NCI-H2196 (cell line): ENCODE data around the gene HBD.

Source experiments
- DNase-seq: peaks from one replicate; lab custom pipeline; 2025; ENCODE audit not compliant: unreplicated experiment; lab: John Stamatoyannopoulos, UW

Gene HBD

DNA sequence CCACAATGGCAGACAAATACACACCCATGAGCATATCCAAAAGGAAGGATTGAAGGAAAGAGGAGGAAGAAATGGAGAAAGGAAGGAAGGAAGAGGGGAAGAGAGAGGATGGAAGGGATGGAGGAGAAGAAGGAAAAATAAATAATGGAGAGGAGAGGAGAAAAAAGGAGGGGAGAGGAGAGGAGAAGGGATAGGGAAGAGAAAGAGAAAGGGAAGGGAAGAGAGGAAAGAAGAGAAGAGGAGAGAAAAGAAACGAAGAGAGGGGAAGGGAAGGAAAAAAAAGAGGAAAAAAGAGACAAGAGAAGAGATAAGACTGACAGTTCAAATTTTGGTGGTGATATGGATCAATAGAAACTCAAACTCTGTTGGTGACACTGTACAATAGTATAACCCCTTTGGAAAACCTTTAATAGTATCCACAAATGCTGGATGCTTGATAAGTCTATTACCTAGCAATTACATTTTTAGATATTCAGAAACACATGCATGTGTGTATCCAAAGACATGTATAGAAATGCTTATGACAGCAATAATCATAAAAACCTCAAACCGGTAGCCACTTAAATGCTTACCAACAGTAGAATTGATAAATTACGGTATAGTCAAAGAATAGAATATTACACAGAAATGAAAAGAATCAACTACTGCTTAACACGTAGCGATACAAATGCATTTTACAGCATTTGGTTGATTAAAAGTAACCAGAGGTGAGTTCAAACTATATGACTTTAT, 1.2 kb upstream of the HBD start:
- no peak for DNase-seq

DNA sequence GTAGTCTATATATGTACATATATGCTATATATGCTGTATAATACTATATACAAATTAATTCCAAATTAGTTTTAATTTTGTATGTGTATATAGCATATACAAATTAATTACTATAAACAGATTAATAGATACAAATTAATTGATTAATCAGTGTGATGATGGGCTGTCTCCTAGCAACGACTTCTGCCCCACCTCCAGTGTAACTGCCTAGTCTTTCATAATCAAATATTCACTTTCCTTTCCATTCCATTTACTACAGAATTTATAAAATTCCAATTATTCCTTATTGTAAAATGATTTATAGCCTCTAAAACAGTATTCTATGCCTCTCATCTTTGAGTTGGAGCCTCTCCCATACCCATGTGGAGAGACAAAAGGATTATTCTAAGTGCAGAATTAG, 976 bp downstream of the HBD start:
- DNase-seq = no peak

DNA sequence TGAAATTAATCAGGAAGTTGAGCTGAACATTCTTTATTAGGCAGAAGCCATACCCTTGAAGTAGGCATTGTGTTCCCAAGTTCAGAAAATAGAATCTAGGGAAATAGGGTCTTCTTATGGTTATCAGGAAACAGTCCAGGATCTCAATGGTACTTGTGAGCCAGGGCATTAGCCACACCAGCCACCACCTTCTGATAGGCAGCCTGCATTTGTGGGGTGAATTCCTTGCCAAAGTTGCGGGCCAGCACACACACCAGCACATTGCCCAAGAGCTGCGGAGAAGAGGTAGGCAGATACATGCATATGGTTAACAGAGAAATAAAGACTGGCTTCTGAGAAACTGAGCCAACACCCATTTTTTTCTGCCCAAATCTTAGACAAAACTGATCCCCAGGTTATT, 1.5 kb downstream of the HBD start:
- DNase-seq = no peak

- DNase-seq = no peak
These were observed 2.1 kb downstream of the HBD start for GRCh38 chr11:5232176-5232575.

DNA sequence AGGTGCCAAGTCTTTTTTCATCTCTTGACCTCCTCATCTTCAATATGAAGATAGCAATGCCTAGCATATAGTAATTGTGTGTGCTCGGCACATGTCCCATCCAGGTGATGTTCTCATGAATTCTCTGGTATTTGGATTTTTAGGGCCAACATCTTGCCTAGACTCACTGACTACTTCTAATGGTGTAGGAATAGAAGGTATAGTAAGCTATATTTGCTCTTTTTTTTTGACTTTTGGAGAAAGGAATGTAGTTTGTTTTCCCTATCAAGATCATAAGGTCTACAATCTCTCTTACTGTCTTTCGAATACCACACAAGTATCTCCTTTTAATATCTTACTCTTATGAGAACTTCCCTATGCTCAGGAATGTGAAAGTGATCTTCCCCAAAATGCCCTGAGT, 3.2 kb downstream of the HBD start:
- no peak for DNase-seq

- DNase-seq = no peak
These were observed 4.0 kb downstream of the HBD start for GRCh38 chr11:5230266-5230665.

DNA sequence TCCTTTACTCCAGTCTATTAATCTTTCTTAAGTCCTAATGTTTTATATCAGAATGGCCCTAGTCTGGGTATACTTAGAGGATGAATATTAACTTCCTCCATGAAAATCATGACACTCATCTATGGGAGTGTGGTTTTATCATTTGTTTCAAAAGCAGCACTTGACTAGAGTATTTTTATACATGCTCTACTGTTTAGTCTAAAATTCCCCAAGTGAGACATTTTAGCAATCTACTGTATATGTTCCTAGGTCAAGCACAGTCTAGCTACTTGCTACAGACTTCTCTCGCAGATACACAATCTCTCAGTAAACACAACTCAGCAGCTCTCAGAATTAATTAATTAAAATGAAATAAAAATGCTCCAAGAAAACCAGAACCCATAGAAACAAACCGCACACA, 4.5 kb downstream of the HBD start:
- DNase-seq = no peak

GRCh38 chr11:5229356-5229755, 4.9 kb downstream of the HBD start:
- DNase-seq = no peak

GRCh38 chr11:5228124-5228523, 6.2 kb downstream of the HBD start:
- no peak for DNase-seq

DNA sequence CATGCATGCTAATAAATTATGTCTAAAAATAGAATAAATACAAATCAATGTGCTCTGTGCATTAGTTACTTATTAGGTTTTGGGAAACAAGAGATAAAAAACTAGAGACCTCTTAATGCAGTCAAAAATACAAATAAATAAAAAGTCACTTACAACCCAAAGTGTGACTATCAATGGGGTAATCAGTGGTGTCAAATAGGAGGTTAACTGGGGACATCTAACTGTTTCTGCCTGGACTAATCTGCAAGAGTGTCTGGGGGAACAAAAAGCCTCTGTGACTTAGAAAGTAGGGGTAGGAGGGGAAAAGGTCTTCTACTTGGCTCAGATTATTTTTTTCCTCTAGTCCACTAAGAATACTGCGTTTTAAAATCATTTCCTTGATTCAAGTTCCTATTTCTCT, 6.6 kb downstream of the HBD start:
- DNase-seq = no peak

- no peak for DNase-seq
These were observed 7.5 kb downstream of the HBD start, which contains the start of gene HBB for GRCh38 chr11:5226732-5227310. Gene HBB (minus strand): TSS chr11:5227071. CDS start chr11:5227021, 50 bp downstream.

GRCh38 chr11:5225480-5225871, 8.8 kb downstream of the HBD start:
- DNase-seq = no peak

- DNase-seq = no peak
These were observed 9.5 kb downstream of the HBD start for GRCh38 chr11:5224538-5225479.

DNA sequence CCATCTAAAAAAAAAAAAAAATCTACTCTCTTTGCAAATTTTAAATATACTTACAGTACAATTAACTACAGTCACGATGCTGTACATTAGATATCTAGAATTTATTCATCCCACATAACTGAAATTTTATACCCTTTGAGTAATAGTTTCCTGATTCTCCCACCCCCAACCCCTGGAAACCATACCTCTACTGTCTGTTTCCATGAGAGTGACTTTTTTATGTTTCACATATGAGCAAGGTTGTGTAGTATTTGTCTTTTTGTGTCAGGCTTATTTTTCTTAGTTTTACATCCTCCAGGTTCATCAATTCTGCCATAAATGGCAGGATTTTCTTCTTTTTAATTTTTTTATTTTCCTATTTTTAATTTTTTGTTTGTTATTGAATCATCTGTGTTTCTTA, 10.6 kb downstream of the HBD start:
- no peak for DNase-seq

- DNase-seq = no peak
These were observed 11.1 kb downstream of the HBD start for GRCh38 chr11:5223146-5223545.

DNA sequence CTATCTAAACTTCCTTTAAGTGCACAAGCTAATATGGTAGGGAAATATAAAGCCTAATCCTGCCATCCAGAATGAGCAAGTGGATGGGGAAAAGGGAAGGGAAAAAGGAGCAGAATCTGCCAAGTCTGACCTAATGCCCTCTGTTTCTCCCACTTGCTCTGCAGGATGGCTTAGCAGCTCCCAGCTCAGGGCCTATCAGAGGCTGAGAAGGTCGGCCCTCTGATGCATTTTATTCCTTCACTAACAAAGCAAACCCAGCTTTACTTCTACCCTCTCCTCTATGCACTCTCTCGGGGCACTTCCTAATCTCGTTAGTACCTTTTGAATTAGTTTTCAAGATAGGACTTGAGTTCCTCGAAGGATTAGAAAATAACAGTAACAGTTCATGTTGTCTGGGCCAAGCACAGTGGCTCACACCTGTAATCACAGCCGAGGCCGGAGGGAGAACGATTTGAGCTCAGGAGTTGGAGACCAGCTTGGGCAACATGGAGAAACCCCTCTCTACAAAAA, 23.9 kb downstream of the HBD start:
- DNase-seq = no peak

DNA sequence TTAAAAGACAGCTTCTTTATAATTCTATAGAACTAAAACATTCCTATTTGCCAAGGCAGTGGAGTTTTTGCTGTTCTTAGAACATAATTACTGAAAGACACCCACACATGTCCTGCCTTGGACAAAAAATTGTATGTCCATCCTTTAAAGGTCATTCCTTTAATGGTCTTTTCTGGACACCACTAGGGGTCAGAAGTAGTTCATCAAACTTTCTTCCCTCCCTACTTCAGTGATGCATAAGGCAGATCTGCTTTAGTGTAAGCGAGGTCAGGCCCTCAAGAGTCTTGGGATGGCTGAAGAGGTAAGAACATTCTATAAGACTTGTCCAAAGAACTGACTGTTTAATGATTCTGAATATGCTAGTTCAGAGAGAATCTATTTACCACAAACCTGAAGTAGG, 29.5 kb downstream of the HBD start:
- peak; percentile 6 for DNase-seq

GRCh38 chr11:5203366-5203765, 30.9 kb downstream of the HBD start:
- DNase-seq = no peak

DNA sequence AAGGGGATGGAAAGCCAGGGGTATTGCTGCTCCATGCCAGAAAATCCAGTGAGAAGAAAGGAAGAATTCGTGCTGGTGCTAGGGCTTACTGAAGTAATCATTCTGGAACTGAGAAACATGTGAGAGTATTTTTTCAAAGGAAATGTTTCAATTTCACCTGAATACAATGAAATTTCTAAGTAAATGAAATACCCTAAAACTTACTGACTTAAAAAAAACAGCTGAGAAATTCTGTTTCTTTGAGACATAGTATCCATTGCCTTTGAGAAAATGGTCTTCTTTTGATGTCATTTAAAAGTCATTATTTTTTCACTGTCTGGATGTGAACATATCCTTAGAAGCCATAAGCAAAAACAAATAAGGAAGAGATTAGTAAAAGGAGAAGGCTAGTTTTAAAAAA, 33.7 kb downstream of the HBD start, which contains the start of gene OR51V1:
OR51V1 (minus strand) TSS at position 101 of the 400 bp plus-strand sequence; CDS start at position 101, 0 bp downstream.
- no peak for DNase-seq

DNA sequence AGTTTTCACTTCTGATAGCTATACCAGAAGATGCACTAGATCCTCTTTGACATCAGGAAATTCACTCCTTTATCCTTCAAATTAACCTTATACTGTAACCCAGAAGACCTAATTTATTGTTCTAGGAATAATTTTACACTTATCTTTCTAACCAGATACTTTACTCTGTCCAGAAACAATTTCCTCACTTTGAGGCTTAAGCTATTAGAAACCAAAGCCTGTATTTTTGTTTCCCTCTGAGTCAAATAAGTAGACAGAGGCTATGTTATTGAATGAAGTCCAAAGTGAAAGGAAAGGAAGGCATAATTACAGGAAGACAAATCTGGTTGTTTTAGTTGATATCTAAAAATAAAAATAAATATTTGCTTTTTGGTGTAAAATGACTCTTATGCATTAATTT, 36.0 kb downstream of the HBD start:
- no peak for DNase-seq

GRCh38 chr11:5197536-5197935, 36.7 kb downstream of the HBD start:
- DNase-seq = no peak

- DNase-seq = no peak
These were observed 37.6 kb downstream of the HBD start for GRCh38 chr11:5196731-5197130.
